ENCODE results near the gene REXO1. TPM values are rescaled to one million over a fixed set of nuclear protein-coding genes. Genes with fewer than 3 reads are reported as not detected.
"Not testable (repeated sequence)": the region's sequence is repeated elsewhere in the genome, so short reads cannot be mapped to it uniquely, and the experiment has no call there.

REXO1 gene
- total RNA-seq, 1 experiment from 2014 or later = 56.8 TPM

GRCh38 chr19:1885398-1886119 is 37.3 kb upstream of the REXO1 start, which contains the start of gene ABHD17A:
Gene ABHD17A (minus strand): TSS chr19:1885496. CDS start chr19:1881566, 3,930 bp downstream.
- not testable (repeated sequence) for H3K27ac ChIP-seq (ENCODE audit: insufficient read length, low read depth, low read length); H2BK12ac ChIP-seq (ENCODE audit: insufficient read length, low read depth, low read length); H2AK5ac ChIP-seq (ENCODE audit: insufficient read length, low read length); H2BK15ac ChIP-seq (ENCODE audit: low read depth, low read length); H4K91ac ChIP-seq (ENCODE audit: insufficient read length, low read depth, low read length); H2BK20ac ChIP-seq (ENCODE audit: low read depth, low read length, poor library complexity, severe bottlenecking); H3K23me2 ChIP-seq (ENCODE audit: insufficient read length, low read depth, low read length, poor library complexity, severe bottlenecking); H3K23ac ChIP-seq (ENCODE audit: insufficient read length, low read depth, low read length); H2BK5ac ChIP-seq (ENCODE audit: insufficient read length, low read length); H3K27me3 Mint-ChIP-seq (ENCODE audit: low read depth); H3K4ac ChIP-seq (ENCODE audit: low read depth, low read length); H3K36me3 Mint-ChIP-seq (ENCODE audit: insufficient read depth in 1 of 3, low read depth in 3 of 3); H4K20me1 ChIP-seq (ENCODE audit: control insufficient read depth, insufficient read depth, insufficient read length); H3K9me3 Mint-ChIP-seq; H3K9me3 ChIP-seq (ENCODE audit: control insufficient read depth, low read depth, low read length); H3K27me3 ChIP-seq (ENCODE audit: insufficient read depth, low read length); H4K8ac ChIP-seq (replicated peaks; ENCODE audit: insufficient read length, low read depth, low read length); H3K56ac ChIP-seq (ENCODE audit: insufficient read length, low read depth, low read length); H2AFZ ChIP-seq (ENCODE audit: low read length); H3T11ph ChIP-seq (ENCODE audit: low read length); H3K18ac ChIP-seq (ENCODE audit: insufficient read length, low read depth, low read length); H4K5ac ChIP-seq (ENCODE audit: insufficient read length, low read depth, low read length)
- Mint-ChIP-seq H3K4me1 (peaks cover 33 to 34% of the 10 kb centered on the region in 2 experiments), H3K27ac (peak within 1 kb of the TSS in 2 of 3 experiments; percentile 65 to 74; a peak in 4 of 7 replicates), H3K4me3 (peak within 1 kb of the TSS; percentile 91 to 95)
- peaks cover 11% of the 10 kb centered on the region; the same call in 1 of the 2 replicates for H3K4me1 ChIP-seq (ENCODE audit: insufficient read depth, low read length)
- peak within 1 kb of the TSS; percentile 77; the same call in 1 of the 2 replicates for H3K14ac ChIP-seq (ENCODE audit: insufficient read depth, low read length)
- H2BK120ac ChIP-seq (ENCODE audit: low read depth, low read length, poor library complexity, severe bottlenecking) = peak within 1 kb of the TSS; percentile 23
- peak within 1 kb of the TSS; percentile 66 for H3K9ac ChIP-seq (ENCODE audit: extremely low read depth, insufficient read length, low read length)
- peaks cover 23% of the 10 kb centered on the region for H3K79me1 ChIP-seq (ENCODE audit: insufficient read depth, low read depth, low read length, poor library complexity, severe bottlenecking)
- H3K4me2 ChIP-seq (ENCODE audit: insufficient read depth, insufficient read length, low read length) = peak within 1 kb of the TSS; percentile 74
- peak; percentile 93 for DNase-seq
- peaks cover 12% of the 10 kb centered on the region; the same call in 1 of the 2 replicates for H3K79me2 ChIP-seq (ENCODE audit: insufficient read depth, low read length)
- no CpG with 5 or more reads among the region's 46 CpGs for WGBS (ENCODE audit: extremely low coverage, insufficient read length, low lambda C conversion rate)
